Osteocyte (in vitro differentiated cells): ENCODE results near the gene HS3ST6. TPM values are rescaled to one million over a fixed set of nuclear protein-coding genes. Genes with fewer than 3 reads are reported as not detected.

ENCODE experiments used
- DNase-seq: peaks from one replicate; pipeline ENCODE4 v3.0.0; 2021; ENCODE audit warnings: mixed read lengths; ENCODE audit not compliant: unreplicated experiment; ENCODE audit errors: extremely low spot score
- H3K27ac Mint-ChIP-seq: one replicate; pipeline ENCODE4 v1.8.0; 2021; ENCODE audit warnings: mild to moderate bottlenecking, mixed read lengths; ENCODE audit not compliant: unreplicated experiment
- H3K27me3 Mint-ChIP-seq: one replicate; pipeline ENCODE4 v1.8.0; 2021; ENCODE audit warnings: mixed read lengths; ENCODE audit not compliant: unreplicated experiment
- H3K36me3 Mint-ChIP-seq: one replicate; pipeline ENCODE4 v1.8.0; 2021; ENCODE audit warnings: mixed read lengths; ENCODE audit not compliant: unreplicated experiment
- H3K4me1 Mint-ChIP-seq: one replicate; pipeline ENCODE4 v1.8.0; 2021; ENCODE audit warnings: mixed read lengths; ENCODE audit not compliant: unreplicated experiment
- H3K4me3 Mint-ChIP-seq: one replicate; pipeline ENCODE4 v1.8.0; 2021; ENCODE audit warnings: mild to moderate bottlenecking, moderate library complexity, mixed read lengths; ENCODE audit not compliant: unreplicated experiment
- H3K9me3 Mint-ChIP-seq: one replicate; pipeline ENCODE4 v1.8.0; 2021; ENCODE audit warnings: mixed read lengths; ENCODE audit not compliant: unreplicated experiment
- total RNA-seq: library from RNA; stranded (reverse); gene quantifications from 2 replicates; pipeline ENCODE4 v1.2.1, GENCODE V29; 2021
- TF ChIP-seq, protein P1 (sequence below): fragments of 200-600 bp; sonication (generic); IDR thresholded peaks from 2 replicates; pipeline ENCODE4 v1.5.0; 2021; ENCODE audit warnings: antibody characterized with exemption, mild to moderate bottlenecking, moderate library complexity

HS3ST6 gene
- total RNA-seq, 1 donor from 2014 or later, result not detected

GRCh38 chr16:1919327-1919998 is 1.2 kb upstream of the HS3ST6 start:
- TF ChIP-seq, protein P1, sequence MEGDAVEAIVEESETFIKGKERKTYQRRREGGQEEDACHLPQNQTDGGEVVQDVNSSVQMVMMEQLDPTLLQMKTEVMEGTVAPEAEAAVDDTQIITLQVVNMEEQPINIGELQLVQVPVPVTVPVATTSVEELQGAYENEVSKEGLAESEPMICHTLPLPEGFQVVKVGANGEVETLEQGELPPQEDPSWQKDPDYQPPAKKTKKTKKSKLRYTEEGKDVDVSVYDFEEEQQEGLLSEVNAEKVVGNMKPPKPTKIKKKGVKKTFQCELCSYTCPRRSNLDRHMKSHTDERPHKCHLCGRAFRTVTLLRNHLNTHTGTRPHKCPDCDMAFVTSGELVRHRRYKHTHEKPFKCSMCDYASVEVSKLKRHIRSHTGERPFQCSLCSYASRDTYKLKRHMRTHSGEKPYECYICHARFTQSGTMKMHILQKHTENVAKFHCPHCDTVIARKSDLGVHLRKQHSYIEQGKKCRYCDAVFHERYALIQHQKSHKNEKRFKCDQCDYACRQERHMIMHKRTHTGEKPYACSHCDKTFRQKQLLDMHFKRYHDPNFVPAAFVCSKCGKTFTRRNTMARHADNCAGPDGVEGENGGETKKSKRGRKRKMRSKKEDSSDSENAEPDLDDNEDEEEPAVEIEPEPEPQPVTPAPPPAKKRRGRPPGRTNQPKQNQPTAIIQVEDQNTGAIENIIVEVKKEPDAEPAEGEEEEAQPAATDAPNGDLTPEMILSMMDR, result no peak
- Mint-ChIP-seq H3K27me3 (peaks cover 47% of the 10 kb centered on the region), H3K4me1 (peaks cover 13% of the 10 kb centered on the region), H3K27ac (no peak overlapping the region), H3K9me3 (no peaks in the 10 kb centered on the region), H3K36me3 (no peaks in the 10 kb centered on the region), H3K4me3 (no peak overlapping the region)
- DNase-seq, result no peak

GRCh38 chr16:1917665-1918350 is 407 bp downstream of the HS3ST6 start:
- no peaks in the 10 kb centered on the region for H3K9me3 Mint-ChIP-seq
- TF ChIP-seq, protein P1, result no peak
- peaks cover 49% of the 10 kb centered on the region for H3K27me3 Mint-ChIP-seq
- H3K4me1 Mint-ChIP-seq, result peaks cover 5% of the 10 kb centered on the region
- H3K36me3 Mint-ChIP-seq, result no peaks in the 10 kb centered on the region
- H3K4me3 Mint-ChIP-seq, result no peak overlapping the region
- no peak overlapping the region for H3K27ac Mint-ChIP-seq
- no peak for DNase-seq

- H3K27ac Mint-ChIP-seq, result no peak overlapping the region
- TF ChIP-seq, protein P1, result no peak
- peaks cover 44% of the 10 kb centered on the region for H3K27me3 Mint-ChIP-seq
- peaks cover 5% of the 10 kb centered on the region for H3K4me1 Mint-ChIP-seq
- no peak for DNase-seq
- no peak overlapping the region for H3K4me3 Mint-ChIP-seq
- H3K36me3 Mint-ChIP-seq, result no peaks in the 10 kb centered on the region
- no peaks in the 10 kb centered on the region for H3K9me3 Mint-ChIP-seq
Observed at GRCh38 chr16:1917056-1917664, 1.1 kb downstream of the HS3ST6 start.

DNA sequence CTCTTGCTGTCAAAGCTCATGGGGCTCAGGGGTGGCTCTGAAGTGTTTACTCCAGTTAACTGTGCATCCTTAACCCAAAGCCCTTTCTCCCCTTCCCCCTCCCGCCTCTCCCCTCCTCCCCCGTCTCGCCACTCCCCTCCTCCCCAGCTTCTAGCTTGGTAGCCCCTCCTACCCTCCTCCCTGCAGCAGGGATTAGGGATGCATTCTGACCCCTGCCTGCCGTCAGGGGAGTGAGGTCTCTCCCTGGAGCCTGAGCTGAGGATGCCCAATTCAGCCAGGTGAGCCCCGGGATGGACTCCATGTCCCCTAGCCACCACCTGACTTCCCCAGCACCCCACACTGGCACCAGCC is 1.6 kb downstream of the HS3ST6 start:
- no peaks in the 10 kb centered on the region for H3K36me3 Mint-ChIP-seq
- no peak overlapping the region for H3K27ac Mint-ChIP-seq
- TF ChIP-seq, protein P1, result no peak
- peaks cover 42% of the 10 kb centered on the region for H3K27me3 Mint-ChIP-seq
- no peak for DNase-seq
- peaks cover 5% of the 10 kb centered on the region for H3K4me1 Mint-ChIP-seq
- H3K9me3 Mint-ChIP-seq, result no peaks in the 10 kb centered on the region
- no peak overlapping the region for H3K4me3 Mint-ChIP-seq
